HepG2 (cell line): ENCODE results near the gene TMEM127. TPM values are rescaled to one million over a fixed set of nuclear protein-coding genes. Genes with fewer than 3 reads are reported as not detected.

Experiments used
- AGO2 ChIP-seq: fragments of 200-400 bp; formaldehyde crosslinking; optimal IDR thresholded peaks from 2 replicates; pipeline ENCODE3; 2017; ENCODE audit warnings: mild to moderate bottlenecking, low read depth, low read length, moderate library complexity
- DNMT1 ChIP-seq: sonication (generic); formaldehyde crosslinking; IDR thresholded peaks from 2 replicates; pipeline ENCODE4 v1.5.1; 2020; ENCODE audit warnings: mild to moderate bottlenecking, missing genetic modification reagents
- GTF3A ChIP-seq: sonication (generic); formaldehyde crosslinking; conservative IDR thresholded peaks from 2 replicates; pipeline ENCODE4 v1.4.0; 2020; ENCODE audit warnings: mild to moderate bottlenecking, missing genetic modification reagents
- HDAC1 ChIP-seq: sonication (generic); formaldehyde crosslinking; IDR thresholded peaks from 2 replicates; pipeline ENCODE4 v1.5.1; 2020; ENCODE audit warnings: mild to moderate bottlenecking, missing genetic modification reagents
- HDAC2 ChIP-seq: sonication (generic); formaldehyde crosslinking; IDR thresholded peaks from 2 replicates; pipeline ENCODE4 v1.4.0; 2020; ENCODE audit warnings: missing genetic modification reagents
- HIVEP1 ChIP-seq: sonication (generic); formaldehyde crosslinking; IDR thresholded peaks from 2 replicates; pipeline ENCODE4 v1.4.0; 2020; ENCODE audit warnings: mild to moderate bottlenecking, missing genetic modification reagents
- MLXIP ChIP-seq: sonication (generic); formaldehyde crosslinking; IDR thresholded peaks from 2 replicates; pipeline ENCODE4 v1.9.0; 2021; ENCODE audit warnings: missing genetic modification reagents, borderline replicate concordance
- MTA1 ChIP-seq: sonication (generic); formaldehyde crosslinking; IDR thresholded peaks from 2 replicates; pipeline ENCODE4 v1.4.0; 2020; ENCODE audit warnings: missing genetic modification reagents, mild to moderate bottlenecking, borderline replicate concordance
- PHF21A ChIP-seq: sonication (generic); formaldehyde crosslinking; IDR thresholded peaks from 2 replicates; pipeline ENCODE4 v1.5.0; 2020; ENCODE audit warnings: mild to moderate bottlenecking, missing genetic modification reagents
- POLR2G ChIP-seq: fragments of 200-400 bp; formaldehyde crosslinking; IDR thresholded peaks from 2 replicates; pipeline ENCODE4 v1.6.1; 2018; ENCODE audit warnings: mild to moderate bottlenecking, low read depth, low read length, moderate library complexity
- SNRNP70 ChIP-seq: fragments of 200-400 bp; formaldehyde crosslinking; IDR thresholded peaks from 2 replicates; pipeline ENCODE4 v1.6.1; 2017; ENCODE audit warnings: mild to moderate bottlenecking, low read depth, low read length, moderate library complexity
- YEATS2 ChIP-seq: sonication (generic); formaldehyde crosslinking; IDR thresholded peaks from 2 replicates; pipeline ENCODE4 v1.4.0; 2020; ENCODE audit warnings: missing genetic modification reagents, borderline replicate concordance
- ZBTB37 ChIP-seq: sonication (generic); formaldehyde crosslinking; IDR thresholded peaks from 2 replicates; pipeline ENCODE4 v1.4.0; 2020; ENCODE audit warnings: mild to moderate bottlenecking, missing genetic modification reagents
- ZBTB7A ChIP-seq: sonication (generic); formaldehyde crosslinking; IDR thresholded peaks from 2 replicates; pipeline ENCODE4 v1.8.0; 2022; ENCODE audit warnings: mild to moderate bottlenecking, missing genetic modification reagents
- ZNF292 ChIP-seq: sonication (generic); formaldehyde crosslinking; IDR thresholded peaks from 2 replicates; pipeline ENCODE4 v1.8.1; 2022; ENCODE audit warnings: mild to moderate bottlenecking, low read depth, missing genetic modification reagents, borderline replicate concordance
- ZNF557 ChIP-seq: sonication (generic); formaldehyde crosslinking; IDR thresholded peaks from 2 replicates; pipeline ENCODE4 v1.4.0; 2020; ENCODE audit warnings: missing genetic modification reagents
- ZNF562 ChIP-seq: sonication (generic); formaldehyde crosslinking; IDR thresholded peaks from 2 replicates; pipeline ENCODE4 v1.8.0; 2022; ENCODE audit warnings: missing genetic modification reagents, borderline replicate concordance
- ZNF614 ChIP-seq: IDR thresholded peaks from 2 replicates; pipeline ENCODE4 v1.6.1; 2018; ENCODE audit warnings: missing biosample characterization, missing genetic modification reagents, inconsistent platforms, borderline replicate concordance
- ZNF616 ChIP-seq: sonication (generic); formaldehyde crosslinking; IDR thresholded peaks from 2 replicates; pipeline ENCODE4 v1.5.0; 2020; ENCODE audit warnings: low read depth, mild to moderate bottlenecking, missing genetic modification reagents
- ZNF678 ChIP-seq: sonication (generic); formaldehyde crosslinking; IDR thresholded peaks from 2 replicates; pipeline ENCODE4 v1.4.0; 2020; ENCODE audit warnings: mild to moderate bottlenecking, missing genetic modification reagents
- ZNF704 ChIP-seq: sonication (generic); formaldehyde crosslinking; IDR thresholded peaks from 2 replicates; pipeline ENCODE4 v1.8.1; 2023; ENCODE audit warnings: mild to moderate bottlenecking, inconsistent platforms, moderate library complexity, missing genetic modification reagents, borderline replicate concordance
- ZSCAN22 ChIP-seq: sonication (generic); formaldehyde crosslinking; IDR thresholded peaks from 2 replicates; pipeline ENCODE4 v1.4.0; 2020; ENCODE audit warnings: mild to moderate bottlenecking, missing genetic modification reagents
- polyA plus RNA-seq, 8 experiments: library from polyadenylated mRNA; depleted of rRNA in 3 of 8; stranded (reverse) in 7 of 8; unstranded in 1 of 8; fragments of >200 nt; fragmentation: Illumina TruSeq in 4 of 8; extraction: Trizol in 4 of 8; gene quantifications; 2 replicates each; pipeline versions ENCODE4 v1.2.1 to v1.2.3, GENCODE V29; 2011 to 2016; ENCODE audit warnings: low read depth in 4 of 8, missing spikeins in 1 of 8, mixed read lengths in 1 of 8; ENCODE audit not compliant: insufficient read depth in 1 of 8
- total RNA-seq, 5 experiments: library from RNA; depleted of rRNA; stranded (reverse); fragments of >200 nt; fragmentation: Illumina TruSeq; extraction: Trizol; gene quantifications; 2 replicates each; pipeline ENCODE4 v1.2.3, GENCODE V29; 2016; ENCODE audit warnings: low read depth in 1 of 5
- TF ChIP-seq, protein P1 (sequence below): sonication (generic); formaldehyde crosslinking; IDR thresholded peaks from 2 replicates; pipeline ENCODE4 v1.8.0; 2022; ENCODE audit warnings: missing genetic modification reagents, mild to moderate bottlenecking, borderline replicate concordance

TMEM127 gene
- total and polyA plus RNA-seq, 2 of the 13 experiments (the other 11 are each of a cell fraction or from before 2014, with no cell fraction given) = 21.5 to 33.9 TPM

GRCh38 chr2:96265349-96265839, 403 bp downstream of the TMEM127 start (continued):
- TF ChIP-seq HIVEP1 (CRISPR knock-in tag) = no peak
- no peak for TF ChIP-seq ZNF562 (CRISPR knock-in tag)
- no peak for TF ChIP-seq PHF21A
- no peak for TF ChIP-seq HDAC1 (CRISPR knock-in tag)
- no peak for TF ChIP-seq MTA1
- TF ChIP-seq SNRNP70 = no peak
- TF ChIP-seq ZNF678 (CRISPR knock-in tag) = peak; percentile 8; the same call in 1 of the 2 replicates
- peak; percentile 29; the same call in 1 of the 2 replicates for TF ChIP-seq DNMT1 (CRISPR knock-in tag)
- no peak for TF ChIP-seq ZNF557
- TF ChIP-seq YEATS2 = no peak
- TF ChIP-seq POLR2G = no peak
- TF ChIP-seq ZBTB7A = no peak
- TF ChIP-seq ZNF616 (CRISPR knock-in tag) = peak; percentile 36; the same call in 1 of the 2 replicates
- TF ChIP-seq AGO2 = peak; percentile 15
- no peak for TF ChIP-seq ZSCAN22 (CRISPR knock-in tag)
- no peak for TF ChIP-seq ZNF614
- no peak for TF ChIP-seq MLXIP (CRISPR knock-in tag)
- TF ChIP-seq ZNF292 = no peak
- TF ChIP-seq ZBTB37 (CRISPR knock-in tag) = 0 out of 2 replicates have a peak, but pooled peaks have one; percentile 33
- no peak for TF ChIP-seq HDAC2
- TF ChIP-seq, protein P1, sequence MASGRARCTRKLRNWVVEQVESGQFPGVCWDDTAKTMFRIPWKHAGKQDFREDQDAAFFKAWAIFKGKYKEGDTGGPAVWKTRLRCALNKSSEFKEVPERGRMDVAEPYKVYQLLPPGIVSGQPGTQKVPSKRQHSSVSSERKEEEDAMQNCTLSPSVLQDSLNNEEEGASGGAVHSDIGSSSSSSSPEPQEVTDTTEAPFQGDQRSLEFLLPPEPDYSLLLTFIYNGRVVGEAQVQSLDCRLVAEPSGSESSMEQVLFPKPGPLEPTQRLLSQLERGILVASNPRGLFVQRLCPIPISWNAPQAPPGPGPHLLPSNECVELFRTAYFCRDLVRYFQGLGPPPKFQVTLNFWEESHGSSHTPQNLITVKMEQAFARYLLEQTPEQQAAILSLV (CRISPR knock-in tag) = no peak
- TF ChIP-seq ZNF704 = no peak
- 0 out of 2 replicates have a peak, but pooled peaks have one; percentile 3 for TF ChIP-seq GTF3A
